Measurements from ENCODE around the gene TAOK1.

Gene TAOK1

DNA sequence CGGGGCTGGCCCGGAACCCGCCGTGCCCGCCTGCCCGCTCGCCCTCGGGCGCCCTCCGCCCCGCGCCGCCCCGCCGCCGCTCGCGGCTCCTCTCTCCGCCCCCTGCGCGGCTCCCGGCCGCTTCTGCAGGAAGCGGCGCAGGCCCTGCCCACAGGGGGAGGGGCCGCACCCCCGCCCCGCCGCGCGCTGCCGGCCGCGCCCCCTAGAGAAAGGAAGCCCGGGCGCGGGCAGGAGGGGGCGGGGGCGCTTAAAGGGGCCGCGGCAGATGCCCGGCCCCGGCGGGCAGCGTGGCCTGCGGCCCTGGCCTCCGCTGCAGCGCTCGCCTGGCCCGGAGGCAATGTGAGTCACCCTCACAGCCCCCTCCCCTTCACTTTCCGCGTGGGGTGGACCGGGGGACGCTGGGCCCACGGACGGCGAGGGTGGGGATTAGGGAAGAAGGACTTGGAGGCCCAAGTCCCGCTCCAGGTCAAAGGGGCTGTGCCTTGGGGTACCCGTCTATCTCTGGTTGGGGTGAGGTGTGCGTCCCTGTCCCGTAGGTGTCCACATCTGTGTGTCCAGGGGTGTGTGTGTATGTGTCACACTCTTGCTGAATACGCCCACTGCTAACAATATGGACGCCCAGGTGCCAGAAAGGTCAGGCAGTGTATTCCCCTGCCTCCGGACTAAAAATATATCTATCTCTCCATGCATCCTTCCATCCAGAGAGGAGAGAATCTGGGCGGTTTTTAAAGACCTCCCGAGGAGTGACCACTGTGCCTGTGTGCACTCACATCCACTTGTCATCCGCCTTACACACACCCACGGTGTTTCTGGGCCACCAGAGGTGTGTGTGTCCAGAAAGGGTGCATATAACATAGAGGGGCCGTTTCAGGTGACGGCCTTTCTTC is 199.6 kb downstream of the TAOK1 start, which contains the start of gene GIT1 (continued):
- TF ChIP-seq PRDM4 (tag by site-specific recombination; IDR thresholded peaks at IDR 0.05): no peak; the same call in 1 of the 2 replicates
- TF ChIP-seq ZNF529 (tag by site-specific recombination; IDR thresholded peaks at IDR 0.05; ENCODE audit: insufficient replicate concordance): no peak
- TF ChIP-seq ZNF280C (tag by site-specific recombination; IDR thresholded peaks at IDR 0.05): no peak
- no peak for TF ChIP-seq ZNF221 (tag by site-specific recombination; IDR thresholded peaks at IDR 0.05; ENCODE audit: borderline replicate concordance)
- TF ChIP-seq FEZF1 (tag by site-specific recombination; IDR thresholded peaks at IDR 0.05): no peak
- no peak for TF ChIP-seq KLF16 (tag by site-specific recombination; IDR thresholded peaks at IDR 0.05)
- no peak for TF ChIP-seq ZNF202 (tag by site-specific recombination; IDR thresholded peaks at IDR 0.05; ENCODE audit: borderline replicate concordance)
- TF ChIP-seq, protein P1, sequence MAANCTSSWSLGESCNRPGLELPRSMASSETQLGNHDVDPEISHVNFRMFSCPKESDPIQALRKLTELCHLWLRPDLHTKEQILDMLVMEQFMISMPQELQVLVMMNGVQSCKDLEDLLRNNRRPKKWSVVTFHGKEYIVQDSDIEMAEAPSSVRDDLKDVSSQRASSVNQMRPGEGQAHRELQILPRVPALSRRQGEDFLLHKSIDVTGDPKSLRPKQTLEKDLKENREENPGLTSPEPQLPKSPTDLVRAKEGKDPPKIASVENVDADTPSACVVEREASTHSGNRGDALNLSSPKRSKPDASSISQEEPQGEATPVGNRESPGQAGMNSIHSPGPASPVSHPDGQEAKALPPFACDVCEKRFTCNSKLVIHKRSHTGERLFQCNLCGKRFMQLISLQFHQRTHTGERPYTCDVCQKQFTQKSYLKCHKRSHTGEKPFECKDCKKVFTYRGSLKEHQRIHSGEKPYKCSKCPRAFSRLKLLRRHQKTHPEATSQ (tag by site-specific recombination; IDR thresholded peaks at IDR 0.05): no peak
- no peak for TF ChIP-seq ZNF433 (tag by site-specific recombination; IDR thresholded peaks at IDR 0.05; ENCODE audit: low read depth)
- TF ChIP-seq KLF8 (tag by site-specific recombination; IDR thresholded peaks at IDR 0.05): peak; percentile 23; the same call in 1 of the 2 replicates
- TF ChIP-seq ZNF133 (tag by site-specific recombination; IDR thresholded peaks at IDR 0.05): no peak
- TF ChIP-seq ZNF211 (tag by site-specific recombination; IDR thresholded peaks at IDR 0.05; ENCODE audit: low read depth): no peak
- TF ChIP-seq ZNF138 (tag by site-specific recombination; IDR thresholded peaks at IDR 0.05; ENCODE audit: borderline replicate concordance): no peak
- no peak for TF ChIP-seq ZNF48 (tag by site-specific recombination; IDR thresholded peaks at IDR 0.05)
- TF ChIP-seq, protein P2, sequence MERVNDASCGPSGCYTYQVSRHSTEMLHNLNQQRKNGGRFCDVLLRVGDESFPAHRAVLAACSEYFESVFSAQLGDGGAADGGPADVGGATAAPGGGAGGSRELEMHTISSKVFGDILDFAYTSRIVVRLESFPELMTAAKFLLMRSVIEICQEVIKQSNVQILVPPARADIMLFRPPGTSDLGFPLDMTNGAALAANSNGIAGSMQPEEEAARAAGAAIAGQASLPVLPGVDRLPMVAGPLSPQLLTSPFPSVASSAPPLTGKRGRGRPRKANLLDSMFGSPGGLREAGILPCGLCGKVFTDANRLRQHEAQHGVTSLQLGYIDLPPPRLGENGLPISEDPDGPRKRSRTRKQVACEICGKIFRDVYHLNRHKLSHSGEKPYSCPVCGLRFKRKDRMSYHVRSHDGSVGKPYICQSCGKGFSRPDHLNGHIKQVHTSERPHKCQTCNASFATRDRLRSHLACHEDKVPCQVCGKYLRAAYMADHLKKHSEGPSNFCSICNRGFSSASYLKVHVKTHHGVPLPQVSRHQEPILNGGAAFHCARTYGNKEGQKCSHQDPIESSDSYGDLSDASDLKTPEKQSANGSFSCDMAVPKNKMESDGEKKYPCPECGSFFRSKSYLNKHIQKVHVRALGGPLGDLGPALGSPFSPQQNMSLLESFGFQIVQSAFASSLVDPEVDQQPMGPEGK (tag by site-specific recombination; IDR thresholded peaks at IDR 0.05): peak; percentile 21
- TF ChIP-seq ZNF324 (tag by site-specific recombination; IDR thresholded peaks at IDR 0.05): no peak
- no peak for TF ChIP-seq SCRT2 (tag by site-specific recombination; IDR thresholded peaks at IDR 0.05)
- TF ChIP-seq ZNF792 (tag by site-specific recombination; IDR thresholded peaks at IDR 0.05): no peak
- TF ChIP-seq INSM2 (tag by site-specific recombination; IDR thresholded peaks at IDR 0.05): no peak
- peak; percentile 50 for TF ChIP-seq ZBTB8A (tag by site-specific recombination; IDR thresholded peaks at IDR 0.05)
- no peak for TF ChIP-seq GLI2 (tag by site-specific recombination; IDR thresholded peaks at IDR 0.05; ENCODE audit: borderline replicate concordance, low read depth)
- no peak for TF ChIP-seq ZNF214 (tag by site-specific recombination; IDR thresholded peaks at IDR 0.05; ENCODE audit: borderline replicate concordance)
- TF ChIP-seq ZNF155 (tag by site-specific recombination; IDR thresholded peaks at IDR 0.05): no peak
- TF ChIP-seq, protein P3, sequence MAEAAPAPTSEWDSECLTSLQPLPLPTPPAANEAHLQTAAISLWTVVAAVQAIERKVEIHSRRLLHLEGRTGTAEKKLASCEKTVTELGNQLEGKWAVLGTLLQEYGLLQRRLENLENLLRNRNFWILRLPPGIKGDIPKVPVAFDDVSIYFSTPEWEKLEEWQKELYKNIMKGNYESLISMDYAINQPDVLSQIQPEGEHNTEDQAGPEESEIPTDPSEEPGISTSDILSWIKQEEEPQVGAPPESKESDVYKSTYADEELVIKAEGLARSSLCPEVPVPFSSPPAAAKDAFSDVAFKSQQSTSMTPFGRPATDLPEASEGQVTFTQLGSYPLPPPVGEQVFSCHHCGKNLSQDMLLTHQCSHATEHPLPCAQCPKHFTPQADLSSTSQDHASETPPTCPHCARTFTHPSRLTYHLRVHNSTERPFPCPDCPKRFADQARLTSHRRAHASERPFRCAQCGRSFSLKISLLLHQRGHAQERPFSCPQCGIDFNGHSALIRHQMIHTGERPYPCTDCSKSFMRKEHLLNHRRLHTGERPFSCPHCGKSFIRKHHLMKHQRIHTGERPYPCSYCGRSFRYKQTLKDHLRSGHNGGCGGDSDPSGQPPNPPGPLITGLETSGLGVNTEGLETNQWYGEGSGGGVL (tag by site-specific recombination; IDR thresholded peaks at IDR 0.05): no peak
- TF ChIP-seq ZNF341 (tag by site-specific recombination; IDR thresholded peaks at IDR 0.05; ENCODE audit: low read depth): no peak
- no peak for TF ChIP-seq ZNF311 (tag by site-specific recombination; IDR thresholded peaks at IDR 0.05; ENCODE audit: borderline replicate concordance)
- no peak for TF ChIP-seq ZNF76 (tag by site-specific recombination; IDR thresholded peaks at IDR 0.05; ENCODE audit: borderline replicate concordance, low read depth)
- no peak for TF ChIP-seq ZNF175 (tag by site-specific recombination; IDR thresholded peaks at IDR 0.05)

All from HEK293 (cell line).